GM23248 (cell line): ENCODE results near the gene FRY. TPM values are rescaled to one million over a fixed set of nuclear protein-coding genes. Genes with fewer than 3 reads are reported as not detected.
"Not testable (repeated sequence)": the region's sequence is repeated elsewhere in the genome, so short reads cannot be mapped to it uniquely, and the experiment has no call there.

Experiments used
- DNase-seq: peaks from one replicate; pipeline ENCODE4 v3.0.0-alpha.2; 2015
- H2AFZ ChIP-seq: fragments of 200-600 bp; sonication (generic); 2 replicates; pipeline ENCODE4 v1.6.1; 2016; ENCODE audit warnings: antibody characterized with exemption
- H3F3A ChIP-seq: fragments of 200-600 bp; sonication (generic); 2 replicates; pipeline ENCODE4 v1.6.1; 2016; ENCODE audit warnings: mild to moderate bottlenecking, antibody characterized with exemption, mixed run types; ENCODE audit not compliant: insufficient read depth
- H3K27ac ChIP-seq: fragments of 200-600 bp; sonication (generic); 2 replicates; pipeline ENCODE4 v1.5.1; 2016; ENCODE audit warnings: mild to moderate bottlenecking
- H3K27me3 ChIP-seq: fragments of 200-600 bp; sonication (generic); replicated peaks from 2 replicates; pipeline ENCODE4 v1.6.1; 2016; ENCODE audit warnings: mild to moderate bottlenecking; ENCODE audit not compliant: insufficient read depth
- H3K36me3 ChIP-seq: fragments of 200-600 bp; sonication (generic); 2 replicates; pipeline ENCODE4 v1.6.1; 2016; ENCODE audit warnings: low read depth, mild to moderate bottlenecking
- H3K4me1 ChIP-seq: fragments of 200-600 bp; sonication (generic); 2 replicates; pipeline ENCODE4 v1.6.1; 2016; ENCODE audit warnings: mild to moderate bottlenecking; ENCODE audit not compliant: insufficient read depth
- H3K4me2 ChIP-seq: fragments of 200-600 bp; sonication (generic); one replicate; pipeline ENCODE4 v1.6.1; 2016; ENCODE audit warnings: mild to moderate bottlenecking; ENCODE audit not compliant: unreplicated experiment
- H3K4me3 ChIP-seq: fragments of 200-600 bp; sonication (generic); 2 replicates; pipeline ENCODE4 v1.5.1; 2016; ENCODE audit warnings: mild to moderate bottlenecking
- H3K79me2 ChIP-seq: fragments of 200-600 bp; sonication (generic); 2 replicates; pipeline ENCODE4 v1.6.1; 2016; ENCODE audit warnings: mild to moderate bottlenecking; ENCODE audit not compliant: insufficient read depth
- H3K9ac ChIP-seq: fragments of 200-600 bp; sonication (generic); 2 replicates; pipeline ENCODE4 v1.6.1; 2016; ENCODE audit warnings: mild to moderate bottlenecking
- H3K9me2 ChIP-seq: fragments of 200-600 bp; sonication (generic); 2 replicates; pipeline ENCODE4 v1.6.1; 2016; ENCODE audit warnings: mixed run types, mild to moderate bottlenecking, moderate library complexity; ENCODE audit not compliant: insufficient read depth
- H3K9me3 ChIP-seq: fragments of 200-600 bp; sonication (generic); one replicate; pipeline ENCODE4 v1.6.1; 2017; ENCODE audit warnings: low read depth
- H4K20me1 ChIP-seq: fragments of 200-600 bp; sonication (generic); 2 replicates; pipeline ENCODE4 v1.6.0; 2016; ENCODE audit not compliant: insufficient read depth
- EZH2 ChIP-seq: fragments of 200-600 bp; sonication (generic); IDR thresholded peaks from 2 replicates; pipeline ENCODE4 v1.6.1; 2018; ENCODE audit warnings: antibody characterized with exemption, mild to moderate bottlenecking; ENCODE audit not compliant: insufficient read depth, poor library complexity, severe bottlenecking
- EZH2phosphoT487 ChIP-seq: fragments of 200-600 bp; sonication (generic); IDR thresholded peaks from 2 replicates; pipeline ENCODE4 v1.6.1; 2018; ENCODE audit warnings: antibody characterized with exemption, moderate library complexity, mild to moderate bottlenecking, low read depth; ENCODE audit not compliant: insufficient read depth
- WGBS, 2 experiments: methylation state at CpG; one replicate each; pipeline ENCODE4 v1.1.6; 2015 to 2017; ENCODE audit warnings: low lambda C conversion rate in 2 of 2, low coverage in 1 of 2; ENCODE audit errors: missing lambda C conversion rate in 2 of 2; 5-methylcytosine and 5-hydroxymethylcytosine counted together
- in situ Hi-C: fragments of 300-500 bp; cut with MboI; formaldehyde crosslinking; loops from 2 replicates; pipeline ENCODE4 v1.15.0; 2020
- polyA plus RNA-seq: library from polyadenylated mRNA; unstranded; fragments of >200 nt; fragmentation: Nextera tagmentation; extraction: Ambion mirVana; gene quantifications from 2 replicates; pipeline ENCODE4 v1.2.1, GENCODE V29; 2016
- total RNA-seq: library from RNA; depleted of rRNA; stranded (reverse); fragments of >200 nt; shearing (Covaris generic); gene quantifications from 2 replicates; pipeline ENCODE4 v1.2.3, GENCODE V29; 2014; rRNA removed

Gene FRY
- total RNA-seq = 3.4 and 4.3 TPM in 2 replicates
- polyA plus RNA-seq = 2.2 and 2.3 TPM in 2 replicates

- in situ Hi-C loops = no loop called here
- H3K27ac ChIP-seq = no peak within 1 kb of the TSS
These were observed at the start of gene FRY for GRCh38 chr13:32031025-32031814. Gene FRY, plus strand, starts transcription at chr13:32031774. Its CDS starts 22 bp downstream, at chr13:32031796.

GRCh38 chr13:31982124-31982523, 49.5 kb upstream of the FRY start:
- H3K27ac ChIP-seq = peak overlapping the region; percentile 36; the same call in 1 of the 2 replicates

More at GRCh38 chr13:32031025-32031814, at the start of gene FRY:
- WGBS, 2 experiments = 2 to 4% methylated on average over 56 to 59 of the region's 59 CpGs
- no peaks in the 10 kb centered on the region for H3K9me3 ChIP-seq
- H3K9me2 ChIP-seq = no peaks in the 10 kb centered on the region
- no peaks in the 10 kb centered on the region for H4K20me1 ChIP-seq
- TF ChIP-seq EZH2phosphoT487 (no peak), EZH2 (no peak)
- H3F3A ChIP-seq = peaks cover 11% of the 10 kb centered on the region
- H3K36me3 ChIP-seq = no peaks in the 10 kb centered on the region
- H3K4me3 ChIP-seq = peak within 1 kb of the TSS; percentile 88
- H2AFZ ChIP-seq = peak within 1 kb of the TSS; percentile 91
- DNase-seq = peak; percentile 78
- peak within 1 kb of the TSS; percentile 70 for H3K9ac ChIP-seq
- H3K4me2 ChIP-seq = peak within 1 kb of the TSS; percentile 78
- H3K4me1 ChIP-seq = no peaks in the 10 kb centered on the region
- H3K27me3 ChIP-seq = no peaks in the 10 kb centered on the region
- no peaks in the 10 kb centered on the region for H3K79me2 ChIP-seq

DNA sequence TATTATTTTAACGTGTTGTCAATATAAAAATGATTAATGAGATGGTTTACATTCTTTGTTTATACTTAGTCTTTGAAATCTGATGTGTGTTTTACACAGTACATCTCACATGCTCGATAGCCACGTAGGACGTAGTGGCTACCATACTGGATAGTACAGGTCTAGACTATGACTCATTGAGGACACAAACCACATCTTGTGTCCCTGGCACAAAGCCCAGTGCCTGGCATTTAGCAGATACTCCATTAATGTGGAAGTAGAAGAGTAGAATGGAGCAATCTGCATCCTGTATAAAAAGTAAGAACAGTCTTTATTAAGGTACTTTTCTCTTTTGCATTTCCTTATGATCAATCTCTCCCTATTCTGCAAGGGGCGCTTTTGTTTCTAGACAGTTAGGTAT, 49.0 kb upstream of the FRY start:
- TF ChIP-seq EZH2phosphoT487 = no peak
- no peak for TF ChIP-seq EZH2
- no peak overlapping the region; the same call in 1 of the 2 replicates for H3K9ac ChIP-seq
- H3K4me1 ChIP-seq = peaks cover 10% of the 10 kb centered on the region
- H3K36me3 ChIP-seq = no peaks in the 10 kb centered on the region
- H3K4me2 ChIP-seq = no peak overlapping the region
- 46 to 47% methylated on average over 5 of the region's 5 CpGs for WGBS, 2 experiments
- H3K27ac ChIP-seq = peak overlapping the region; percentile 36; the same call in 1 of the 2 replicates
- DNase-seq = peak; percentile 95
- no peaks in the 10 kb centered on the region for H3K9me3 ChIP-seq
- H3F3A ChIP-seq = peaks cover 6% of the 10 kb centered on the region; the same call in 1 of the 2 replicates
- H4K20me1 ChIP-seq = no peaks in the 10 kb centered on the region
- H2AFZ ChIP-seq = no peak overlapping the region
- no peaks in the 10 kb centered on the region for H3K27me3 ChIP-seq
- H3K4me3 ChIP-seq = no peak overlapping the region
- no peaks in the 10 kb centered on the region for H3K79me2 ChIP-seq
- in situ Hi-C loops = no loop called here
- no peaks in the 10 kb centered on the region for H3K9me2 ChIP-seq

More at GRCh38 chr13:31982124-31982523, 49.5 kb upstream of the FRY start:
- H3K36me3 ChIP-seq = no peaks in the 10 kb centered on the region
- H3K4me2 ChIP-seq = no peak overlapping the region
- H4K20me1 ChIP-seq = no peaks in the 10 kb centered on the region
- 74 to 90% methylated on average over 2 of the region's 2 CpGs for WGBS, 2 experiments
- no peak for TF ChIP-seq EZH2
- no peak for TF ChIP-seq EZH2phosphoT487
- H3F3A ChIP-seq = peaks cover 6% of the 10 kb centered on the region; the same call in 1 of the 2 replicates
- no peaks in the 10 kb centered on the region for H3K79me2 ChIP-seq
- no peak overlapping the region for H3K4me3 ChIP-seq
- peaks cover 10% of the 10 kb centered on the region for H3K4me1 ChIP-seq
- no peak overlapping the region for H2AFZ ChIP-seq
- no peaks in the 10 kb centered on the region for H3K27me3 ChIP-seq
- no peaks in the 10 kb centered on the region for H3K9me2 ChIP-seq
- in situ Hi-C loops = no loop called here
- peak; percentile 29 for DNase-seq
- H3K9me3 ChIP-seq = no peaks in the 10 kb centered on the region
- no peak overlapping the region; the same call in 1 of the 2 replicates for H3K9ac ChIP-seq

DNA sequence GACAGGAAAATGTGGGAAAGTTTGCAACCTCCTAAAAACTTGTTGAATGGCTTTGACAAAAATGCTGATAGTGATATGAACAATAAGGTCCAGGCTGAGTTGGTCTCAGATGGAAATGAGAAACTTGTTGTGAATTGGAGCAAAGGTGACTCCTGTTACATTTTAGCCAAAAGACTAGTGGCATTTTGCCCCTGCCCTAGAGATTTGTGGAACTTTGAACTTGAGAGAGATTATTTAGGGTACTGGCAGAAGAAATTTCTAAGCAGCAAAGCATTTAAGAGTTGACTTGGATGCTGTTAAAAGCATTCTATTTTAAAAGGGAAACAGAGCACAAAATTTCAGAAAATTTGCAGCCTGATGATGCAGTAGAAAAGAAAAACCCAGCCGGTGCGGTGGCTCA, 47.9 kb upstream of the FRY start:
- H3K4me1 ChIP-seq = peaks cover 10% of the 10 kb centered on the region
- H2AFZ ChIP-seq, H3K4me3 ChIP-seq, H3K27me3 ChIP-seq, in situ Hi-C loops, H3K9me3 ChIP-seq, H3F3A ChIP-seq, H3K9ac ChIP-seq, DNase-seq, H3K27ac ChIP-seq, H3K9me2 ChIP-seq, H3K4me2 ChIP-seq, H3K36me3 ChIP-seq, H4K20me1 ChIP-seq, H3K79me2 ChIP-seq: not testable (repeated sequence)
- WGBS, 2 experiments = 98 to 100% methylated on average over 2 of the region's 2 CpGs

DNA sequence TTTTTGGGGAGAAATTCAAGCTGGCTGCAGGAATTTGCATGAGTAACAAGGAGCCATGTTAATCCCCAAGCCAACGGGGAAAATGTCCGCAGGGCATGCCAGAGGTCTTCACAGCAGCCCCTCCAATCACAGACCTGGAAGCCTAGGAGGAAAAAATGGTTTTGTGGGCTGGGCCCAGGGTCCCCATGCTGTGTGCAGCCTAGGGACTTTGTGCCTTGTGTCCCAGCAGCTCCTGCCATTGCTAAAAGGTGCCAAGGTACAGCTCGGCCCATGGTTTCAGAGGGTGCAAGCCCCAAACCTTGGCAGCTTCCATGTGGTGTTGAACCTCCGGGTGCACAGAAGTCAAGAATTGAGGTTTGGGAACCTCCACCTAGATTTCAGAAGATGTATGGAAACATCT, 47.2 kb upstream of the FRY start:
- H4K20me1 ChIP-seq, H3K4me2 ChIP-seq, H3F3A ChIP-seq, H2AFZ ChIP-seq, H3K4me3 ChIP-seq, H3K9ac ChIP-seq, in situ Hi-C loops, H3K9me3 ChIP-seq, DNase-seq, H3K27ac ChIP-seq, H3K27me3 ChIP-seq, H3K9me2 ChIP-seq, H3K36me3 ChIP-seq, H3K79me2 ChIP-seq: not testable (repeated sequence)
- 95 to 98% methylated on average over 4 of the region's 4 CpGs for WGBS, 2 experiments
- peaks cover 10% of the 10 kb centered on the region for H3K4me1 ChIP-seq
